ENCODE results near the gene TMEM235.

TMEM235 gene

GRCh38 chr17:78259192-78259554, 27.7 kb downstream of the TMEM235 start:
- no peak overlapping the region for H3K27ac ChIP-seq (ENCODE audit: extremely low read depth, low read depth, low read length)
- ChIA-PET CTCF (interaction anchor here (0.6 to 1.8 kb wide), 2 partner anchors 8 to 186 kb away, joined by 3 to 6 read pairs; no protein-coding TSS in a partner anchor), POLR2A (interaction anchor here (0.6 kb wide), 1 partner anchor 131 kb away, joined by 3 read pairs; no protein-coding TSS in a partner anchor)

GRCh38 chr17:78263063-78263735, 31.8 kb downstream of the TMEM235 start:
- H3K27ac ChIP-seq (ENCODE audit: extremely low read depth, low read depth, low read length): no peak overlapping the region
- ChIA-PET POLR2A (no interaction called here), CTCF (interaction anchor here (1.6 to 3.8 kb wide), 2 partner anchors 12 to 99 kb away, joined by 4 to 14 read pairs; no protein-coding TSS in a partner anchor)
- H3K4me3 ChIP-seq (ENCODE audit: low read depth, low read length): no peak overlapping the region
- H3K4me1 ChIP-seq (ENCODE audit: control insufficient read depth, insufficient read depth, low read length): 0 out of 2 replicates have a peak, but pooled peaks cover 2% of the 10 kb centered on the region
- H3K9me3 ChIP-seq (ENCODE audit: control insufficient read depth, insufficient read depth, low read depth, low read length): no peaks in the 10 kb centered on the region
- no peak for TF ChIP-seq GLIS2 (tag by site-specific recombination; IDR thresholded peaks at IDR 0.05)
- TF ChIP-seq KLF16 (tag by site-specific recombination; IDR thresholded peaks at IDR 0.05): no peak
- TF ChIP-seq ZNF266 (tag by site-specific recombination; IDR thresholded peaks at IDR 0.05; ENCODE audit: low read depth): no peak
- no peak for TF ChIP-seq ZNF529 (tag by site-specific recombination; IDR thresholded peaks at IDR 0.05; ENCODE audit: insufficient replicate concordance)
- no peak for TF ChIP-seq OVOL3 (tag by site-specific recombination; IDR thresholded peaks at IDR 0.05)
- no peak for TF ChIP-seq ZNF488 (tag by site-specific recombination; IDR thresholded peaks at IDR 0.05)
- no peaks in the 10 kb centered on the region for H3K36me3 ChIP-seq (ENCODE audit: control insufficient read depth in 2 of 2, insufficient read depth in 1 of 2, low read length in 2 of 2)

More at GRCh38 chr17:78259192-78259554, 27.7 kb downstream of the TMEM235 start:
- H3K9me3 ChIP-seq (ENCODE audit: control insufficient read depth, insufficient read depth, low read depth, low read length): no peaks in the 10 kb centered on the region
- no peak overlapping the region for H3K4me3 ChIP-seq (ENCODE audit: low read depth, low read length)
- H3K36me3 ChIP-seq (ENCODE audit: control insufficient read depth in 2 of 2, insufficient read depth in 1 of 2, low read length in 2 of 2): no peaks in the 10 kb centered on the region
- TF ChIP-seq BCL11A (tag by site-specific recombination; IDR thresholded peaks at IDR 0.05; ENCODE audit: low read depth) (no peak), ZNF426 (tag by site-specific recombination; IDR thresholded peaks at IDR 0.05) (no peak), ZBTB20 (tag by site-specific recombination; IDR thresholded peaks at IDR 0.05) (no peak), GLIS2 (tag by site-specific recombination; IDR thresholded peaks at IDR 0.05) (0 out of 2 replicates have a peak, but pooled peaks have one; percentile 18), ZNF174 (tag by site-specific recombination; IDR thresholded peaks at IDR 0.05) (no peak)
- 0 out of 2 replicates have a peak, but pooled peaks cover 3% of the 10 kb centered on the region for H3K4me1 ChIP-seq (ENCODE audit: control insufficient read depth, insufficient read depth, low read length)

- TF ChIP-seq ZFHX2 (tag by site-specific recombination; conservative IDR thresholded peaks at IDR 0.05) (no peak), FEZF1 (tag by site-specific recombination; IDR thresholded peaks at IDR 0.05) (no peak), ZNF621 (tag by site-specific recombination; IDR thresholded peaks at IDR 0.05) (no peak), AEBP2 (tag by site-specific recombination; IDR thresholded peaks at IDR 0.05; ENCODE audit: borderline replicate concordance) (no peak), HOXA7 (CRISPR knock-in tag; IDR thresholded peaks at IDR 0.05; ENCODE audit: borderline replicate concordance) (no peak), ZBTB17 (tag by site-specific recombination; IDR thresholded peaks at IDR 0.05) (no peak), KLF16 (tag by site-specific recombination; IDR thresholded peaks at IDR 0.05) (no peak), ZNF768 (tag by site-specific recombination; IDR thresholded peaks at IDR 0.05) (no peak), ZXDB (tag by site-specific recombination; IDR thresholded peaks at IDR 0.05) (no peak), ZBTB44 (tag by site-specific recombination; IDR thresholded peaks at IDR 0.05) (no peak), ZNF645 (tag by site-specific recombination; IDR thresholded peaks at IDR 0.05) (no peak), ZBTB6 (tag by site-specific recombination; IDR thresholded peaks at IDR 0.05) (no peak), KLF8 (tag by site-specific recombination; IDR thresholded peaks at IDR 0.05) (no peak)
- Histone ChIP-seq H3K36me3 (ENCODE audit: control insufficient read depth in 2 of 2, insufficient read depth in 1 of 2, low read length in 2 of 2) (no peaks in the 10 kb centered on the region), H3K4me3 (ENCODE audit: low read depth, low read length) (no peak overlapping the region), H3K27ac (ENCODE audit: extremely low read depth, low read depth, low read length) (no peak overlapping the region), H3K4me1 (ENCODE audit: control insufficient read depth, insufficient read depth, low read length) (peaks cover 2% of the 10 kb centered on the region; the same call in 1 of the 2 replicates), H3K9me3 (ENCODE audit: control insufficient read depth, insufficient read depth, low read depth, low read length) (no peaks in the 10 kb centered on the region)
- POLR2A ChIA-PET: interaction anchor here (0.7 kb wide), 1 partner anchor 26 kb away, joined by 5 read pairs; no protein-coding TSS in a partner anchor
- CTCF ChIA-PET: interaction anchor here (1.2 to 3.8 kb wide), 3 partner anchors 13 to 158 kb away, joined by 4 to 14 read pairs (median 5); no protein-coding TSS in a partner anchor
These were observed 32.4 kb downstream of the TMEM235 start for GRCh38 chr17:78263736-78264340.

Measured in HEK293 (cell line).